Keratinocyte (primary cell): ENCODE results near the gene MOV10L1. TPM values are rescaled to one million over a fixed set of nuclear protein-coding genes. Genes with fewer than 3 reads are reported as not detected.

ENCODE experiments used
- DNase-seq: peaks from one replicate; pipeline ENCODE4 v3.0.0-alpha.2; 2011; ENCODE audit warnings: low read depth, missing footprints, low spot score
- FAIRE-seq: peaks from 2 replicates; lab custom pipeline; 2011; peaks lifted over from hg19 to GRCh38; lab: Jason Lieb, UNC
- H2AFZ ChIP-seq: 2 replicates; pipeline ENCODE4 v1.6.0; 2012; ENCODE audit warnings: low read length, control low read depth, inconsistent platforms; ENCODE audit not compliant: control insufficient read depth
- H3K27ac ChIP-seq: 2 replicates; pipeline ENCODE4 v1.5.1; 2011; ENCODE audit warnings: low read length; ENCODE audit not compliant: control insufficient read depth, insufficient read depth
- H3K27me3 ChIP-seq: 3 replicates; pipeline ENCODE4 v1.6.0; 2011; ENCODE audit warnings: low read length; ENCODE audit not compliant: control insufficient read depth, insufficient read depth; ENCODE audit errors: extremely low read depth
- H3K36me3 ChIP-seq, 2 experiments: 2 replicates in 1 of 2; 3 replicates in 1 of 2; pipeline ENCODE4 v1.5.1; 2011; ENCODE audit warnings: low read length in 2 of 2, mild to moderate bottlenecking in 1 of 2; ENCODE audit not compliant: control insufficient read depth in 2 of 2, insufficient read depth in 2 of 2; ENCODE audit errors: extremely low read depth in 1 of 2
- H3K4me1 ChIP-seq: 3 replicates; pipeline ENCODE4 v1.5.1; 2011; ENCODE audit warnings: low read length; ENCODE audit not compliant: control insufficient read depth, insufficient read depth; ENCODE audit errors: extremely low read depth
- H3K4me2 ChIP-seq: 3 replicates; pipeline ENCODE4 v1.6.0; 2011; ENCODE audit warnings: low read depth, low read length; ENCODE audit not compliant: control insufficient read depth, insufficient read depth; ENCODE audit errors: extremely low read depth
- H3K4me3 ChIP-seq, 3 experiments: fragments of 200-600 bp in 1 of 3; sonication (generic) in 1 of 3; 2 replicates in 2 of 3; 3 replicates in 1 of 3; pipeline ENCODE4 v1.5.1; 2011 to 2016; ENCODE audit warnings: low read length in 3 of 3, mild to moderate bottlenecking in 3 of 3, control low read depth in 2 of 3, inconsistent platforms in 1 of 3, low read depth in 1 of 3, mixed read lengths in 1 of 3, mixed run types in 1 of 3, moderate library complexity in 1 of 3; ENCODE audit not compliant: control insufficient read depth in 2 of 3, insufficient read depth in 2 of 3; ENCODE audit errors: extremely low read depth in 1 of 3
- H3K79me2 ChIP-seq: 2 replicates; pipeline ENCODE4 v1.6.0; 2012; ENCODE audit warnings: low read length; ENCODE audit not compliant: control insufficient read depth, insufficient read depth
- H3K9ac ChIP-seq: 3 replicates; pipeline ENCODE4 v1.6.0; 2011; ENCODE audit warnings: low read length; ENCODE audit not compliant: control insufficient read depth, insufficient read depth; ENCODE audit errors: extremely low read depth
- H3K9me1 ChIP-seq: 3 replicates; pipeline ENCODE4 v1.6.0; 2011; ENCODE audit warnings: low read length; ENCODE audit not compliant: control insufficient read depth, insufficient read depth; ENCODE audit errors: extremely low read depth
- H3K9me3 ChIP-seq: 2 replicates; pipeline ENCODE4 v1.5.1; 2012; ENCODE audit warnings: low read depth, low read length; ENCODE audit not compliant: control insufficient read depth
- H4K20me1 ChIP-seq: 3 replicates; pipeline ENCODE4 v1.6.0; 2011; ENCODE audit warnings: low read length; ENCODE audit not compliant: control insufficient read depth, insufficient read depth; ENCODE audit errors: extremely low read depth
- EZH2 ChIP-seq: IDR thresholded peaks from one replicate; pipeline ENCODE4 v1.6.1; 2012; ENCODE audit warnings: inconsistent platforms, mild to moderate bottlenecking, low read length, moderate library complexity
- dilution Hi-C: fragments of 300-500 bp; cut with MboI; formaldehyde crosslinking; loops from one replicate; pipeline ENCODE4 v1.7.0; 2020; ENCODE audit warnings: low sequenced_read_pairs; ENCODE audit not compliant: extremely low pct_ligation_motif_present
- polyA plus RNA-seq, 5 experiments: library from polyadenylated mRNA; depleted of rRNA in 3 of 5; stranded (reverse) in 3 of 5; stranded (forward) in 1 of 5; unstranded in 1 of 5; fragments of >200 nt; gene quantifications; 1 replicate in 1 of 5; 2 replicates in 3 of 5; 3 replicates in 1 of 5; pipeline versions ENCODE4 v1.2.1 to v1.2.3, GENCODE V29; 2011 to 2012; ENCODE audit warnings: missing spikeins in 2 of 5, low read depth in 1 of 5, low replicate concordance in 1 of 5
- TF ChIP-seq, protein P1 (sequence below), 3 experiments: IDR thresholded peaks in 1 of 3; conservative IDR thresholded peaks in 1 of 3; optimal IDR thresholded peaks in 1 of 3; 2 replicates in 2 of 3; 3 replicates in 1 of 3; pipeline versions ENCODE3 to v1.5.1; 2011; ENCODE audit warnings: low read length in 3 of 3, mild to moderate bottlenecking in 3 of 3, moderate library complexity in 2 of 3, control low read depth in 1 of 3, inconsistent platforms in 1 of 3; ENCODE audit not compliant: insufficient read depth in 2 of 3; ENCODE audit errors: extremely low read depth in 1 of 3

The MOV10L1 gene
- polyA plus RNA-seq, 1 donor (not counting 4 experiments of a cell fraction or from before 2014, with no cell fraction given): not detected

DNA sequence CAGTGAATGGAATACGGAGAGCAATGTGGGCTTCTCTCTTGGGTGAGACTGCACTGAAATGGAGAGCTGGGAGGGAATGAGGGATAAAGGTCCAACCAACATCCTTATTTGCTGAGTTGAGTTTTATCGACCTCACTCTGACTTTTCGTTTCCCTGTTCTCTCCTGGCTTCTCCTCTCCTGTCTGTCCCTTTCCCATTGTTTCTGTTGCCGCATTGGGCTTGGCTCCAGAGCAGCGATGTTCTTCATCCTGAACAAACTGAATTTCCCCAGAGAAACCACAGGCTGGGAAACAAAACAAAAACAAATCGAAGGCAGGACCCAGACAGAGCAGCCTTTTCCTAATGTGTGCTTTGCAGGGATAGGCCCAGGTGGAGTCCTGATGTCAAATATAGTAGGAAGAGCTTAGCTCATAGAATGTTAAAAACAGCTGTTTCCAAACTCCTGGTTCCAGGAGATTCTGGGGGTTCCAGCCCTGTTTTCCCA, 30.0 kb downstream of the MOV10L1 start:
- DNase-seq (no peak), FAIRE-seq (no peak)

DNA sequence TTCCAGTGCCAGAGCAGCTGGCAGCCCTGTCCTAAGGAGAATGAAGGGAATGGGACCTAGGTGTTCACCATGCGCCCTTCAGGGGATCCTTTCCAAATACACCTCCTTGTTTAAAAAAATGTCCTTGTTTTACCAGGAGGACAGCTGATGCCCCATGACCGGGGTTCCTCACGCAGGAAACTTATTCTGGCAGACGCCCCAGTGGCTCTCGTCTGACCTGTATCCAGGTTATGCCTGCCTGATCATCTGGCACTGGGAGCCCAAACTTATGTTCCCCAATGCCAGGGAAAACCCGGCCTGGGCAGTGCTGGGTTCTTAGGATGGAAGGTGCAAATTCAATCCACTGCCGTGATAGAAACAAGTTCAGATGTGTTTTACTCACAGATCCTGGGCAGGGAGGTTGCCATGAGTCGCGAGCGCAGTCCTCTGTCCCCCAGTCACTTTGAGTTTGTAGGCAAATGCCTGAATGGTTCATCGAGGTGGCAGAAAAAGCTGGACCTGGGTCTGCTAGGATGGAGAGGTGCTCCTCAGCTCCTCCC, 31.5 kb downstream of the MOV10L1 start:
- Histone ChIP-seq H2AFZ (no peak overlapping the region), H3K79me2 (no peaks in the 10 kb centered on the region), H3K4me1 (no peaks in the 10 kb centered on the region), H3K36me3 (no peaks in the 10 kb centered on the region), H3K9me3 (peaks cover 5% of the 10 kb centered on the region), H4K20me1 (no peaks in the 10 kb centered on the region), H3K9ac (no peak overlapping the region), H3K27ac (no peak overlapping the region), H3K27me3 (peaks cover 32% of the 10 kb centered on the region), H3K4me3 (no peak overlapping the region), H3K4me2 (no peak overlapping the region), H3K9me1 (no peaks in the 10 kb centered on the region)
- DNase-seq (no peak), FAIRE-seq (no peak)
- TF ChIP-seq EZH2: no peak
- TF ChIP-seq, protein P1, sequence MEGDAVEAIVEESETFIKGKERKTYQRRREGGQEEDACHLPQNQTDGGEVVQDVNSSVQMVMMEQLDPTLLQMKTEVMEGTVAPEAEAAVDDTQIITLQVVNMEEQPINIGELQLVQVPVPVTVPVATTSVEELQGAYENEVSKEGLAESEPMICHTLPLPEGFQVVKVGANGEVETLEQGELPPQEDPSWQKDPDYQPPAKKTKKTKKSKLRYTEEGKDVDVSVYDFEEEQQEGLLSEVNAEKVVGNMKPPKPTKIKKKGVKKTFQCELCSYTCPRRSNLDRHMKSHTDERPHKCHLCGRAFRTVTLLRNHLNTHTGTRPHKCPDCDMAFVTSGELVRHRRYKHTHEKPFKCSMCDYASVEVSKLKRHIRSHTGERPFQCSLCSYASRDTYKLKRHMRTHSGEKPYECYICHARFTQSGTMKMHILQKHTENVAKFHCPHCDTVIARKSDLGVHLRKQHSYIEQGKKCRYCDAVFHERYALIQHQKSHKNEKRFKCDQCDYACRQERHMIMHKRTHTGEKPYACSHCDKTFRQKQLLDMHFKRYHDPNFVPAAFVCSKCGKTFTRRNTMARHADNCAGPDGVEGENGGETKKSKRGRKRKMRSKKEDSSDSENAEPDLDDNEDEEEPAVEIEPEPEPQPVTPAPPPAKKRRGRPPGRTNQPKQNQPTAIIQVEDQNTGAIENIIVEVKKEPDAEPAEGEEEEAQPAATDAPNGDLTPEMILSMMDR (optimal IDR thresholded peaks at IDR 0.05 in 1 of 3, IDR thresholded peaks at IDR 0.05 in 1 of 3, conservative IDR thresholded peaks at IDR 0.05 in 1 of 3; ENCODE audit: extremely low read depth in 1 of 3, insufficient read depth in 2 of 3, low read length in 3 of 3): no peak
- dilution Hi-C loops: no loop called here

More for the DNA sequence above, 30.0 kb downstream of the MOV10L1 start:
- H3K9me3 ChIP-seq: peaks cover 5% of the 10 kb centered on the region
- no peak overlapping the region for H3K9ac ChIP-seq
- H3K36me3 ChIP-seq: no peaks in the 10 kb centered on the region
- no peaks in the 10 kb centered on the region for H3K9me1 ChIP-seq
- H4K20me1 ChIP-seq: no peaks in the 10 kb centered on the region
- no peak for TF ChIP-seq EZH2
- TF ChIP-seq, protein P1 (optimal IDR thresholded peaks at IDR 0.05 in 1 of 3, IDR thresholded peaks at IDR 0.05 in 1 of 3, conservative IDR thresholded peaks at IDR 0.05 in 1 of 3; ENCODE audit: extremely low read depth in 1 of 3, insufficient read depth in 2 of 3, low read length in 3 of 3): no peak
- peaks cover 28% of the 10 kb centered on the region for H3K27me3 ChIP-seq
- H3K79me2 ChIP-seq: no peaks in the 10 kb centered on the region
- dilution Hi-C loops: no loop called here
- no peak overlapping the region for H2AFZ ChIP-seq
- no peak overlapping the region for H3K4me3 ChIP-seq
- H3K4me2 ChIP-seq: no peak overlapping the region
- H3K27ac ChIP-seq: no peak overlapping the region
- H3K4me1 ChIP-seq: peaks cover under 1% of the 10 kb centered on the region
